Large intestine (tissue), 3 donors: Measurements from ENCODE around the gene TRAF3. TPM values are rescaled to one million over a fixed set of nuclear protein-coding genes. Genes with fewer than 3 reads are reported as not detected.
"Not testable (repeated sequence)": the region's sequence is repeated elsewhere in the genome, so short reads cannot be mapped to it uniquely, and the experiment has no call there.

Source experiments
- DNase-seq, 2 donors: peaks; one replicate each; pipeline versions ENCODE4 v3.0.0 to v3.0.0-alpha.2; 2013
- H3K27ac ChIP-seq: one replicate; pipeline ENCODE4 v1.5.1; 2013; ENCODE audit warnings: low read length
- H3K27me3 ChIP-seq: 2 replicates; pipeline ENCODE4 v1.6.1; 2013; ENCODE audit warnings: low read length; ENCODE audit not compliant: control insufficient read depth, insufficient read depth
- H3K36me3 ChIP-seq: 2 replicates; pipeline ENCODE4 v1.6.1; 2013; ENCODE audit warnings: low read length; ENCODE audit not compliant: control insufficient read depth, insufficient read depth
- H3K4me1 ChIP-seq: one replicate; pipeline ENCODE4 v1.6.1; 2013; ENCODE audit warnings: low read length; ENCODE audit not compliant: control insufficient read depth, insufficient read depth
- H3K4me3 ChIP-seq: one replicate; pipeline ENCODE4 v1.5.1; 2013; ENCODE audit warnings: low read length
- H3K9me3 ChIP-seq: one replicate; pipeline ENCODE4 v1.6.1; 2013; ENCODE audit warnings: mild to moderate bottlenecking, low read depth, low read length, moderate library complexity; ENCODE audit not compliant: control insufficient read depth
- WGBS: methylation state at CpG from one replicate; pipeline ENCODE4 v1.1.5; 2013; ENCODE audit warnings: low lambda C conversion rate; ENCODE audit not compliant: insufficient coverage; 5-methylcytosine and 5-hydroxymethylcytosine counted together
- polyA plus RNA-seq: library from polyadenylated mRNA; unstranded; fragments of 120-200 nt; gene quantifications from one replicate; pipeline ENCODE4 v1.2.1, GENCODE V29; 2013

The TRAF3 gene
- polyA plus RNA-seq, 1 donor: 16.3 TPM

GRCh38 chr14:102849526-102850379, 72.5 kb downstream of the TRAF3 start:
- peak overlapping the region; percentile 63 for H3K27ac ChIP-seq
- DNase-seq: peak; percentile 78 to 93
- no peaks in the 10 kb centered on the region for H3K27me3 ChIP-seq
- no peaks in the 10 kb centered on the region for H3K9me3 ChIP-seq
- H3K36me3 ChIP-seq: no peaks in the 10 kb centered on the region
- no peak overlapping the region for H3K4me3 ChIP-seq
- WGBS: 10% methylated on average over 2 of the region's 6 CpGs
- H3K4me1 ChIP-seq: peaks cover 28% of the 10 kb centered on the region

- no peak overlapping the region for H3K4me3 ChIP-seq
- H3K9me3 ChIP-seq: no peaks in the 10 kb centered on the region
- WGBS: no CpG with 5 or more reads among the region's 7 CpGs
- H3K36me3 ChIP-seq: no peaks in the 10 kb centered on the region
- H3K27ac ChIP-seq: no peak overlapping the region
- no peak for DNase-seq
- H3K4me1 ChIP-seq: peaks cover 20% of the 10 kb centered on the region
- no peaks in the 10 kb centered on the region for H3K27me3 ChIP-seq
These were observed 76.4 kb downstream of the TRAF3 start for GRCh38 chr14:102853648-102854047.

- Histone ChIP-seq H3K4me1 (peaks cover 15% of the 10 kb centered on the region), H3K4me3 (no peak overlapping the region), H3K27me3 (no peaks in the 10 kb centered on the region), H3K9me3 (no peaks in the 10 kb centered on the region), H3K27ac (no peak overlapping the region), H3K36me3 (no peaks in the 10 kb centered on the region)
- no peak for DNase-seq
- 94% methylated on average over 3 of the region's 4 CpGs for WGBS
These were observed 76.9 kb downstream of the TRAF3 start for GRCh38 chr14:102854091-102854703.

GRCh38 chr14:102856179-102856578, 78.9 kb downstream of the TRAF3 start:
- no peak for DNase-seq
- Histone ChIP-seq H3K4me3 (no peak overlapping the region), H3K27ac (no peak overlapping the region), H3K36me3 (no peaks in the 10 kb centered on the region), H3K27me3 (no peaks in the 10 kb centered on the region), H3K9me3 (no peaks in the 10 kb centered on the region), H3K4me1 (no peaks in the 10 kb centered on the region)
- no CpG with 5 or more reads among the region's 2 CpGs for WGBS

- no peak for DNase-seq
- no peaks in the 10 kb centered on the region for H3K36me3 ChIP-seq
- peaks cover 5% of the 10 kb centered on the region for H3K9me3 ChIP-seq
- H3K27ac ChIP-seq: no peak overlapping the region
- no peaks in the 10 kb centered on the region for H3K4me1 ChIP-seq
- no CpG with 5 or more reads among the region's 2 CpGs for WGBS
- no peak overlapping the region for H3K4me3 ChIP-seq
- no peaks in the 10 kb centered on the region for H3K27me3 ChIP-seq
These were observed 80.2 kb downstream of the TRAF3 start for GRCh38 chr14:102857444-102857843.

GRCh38 chr14:102859911-102860310, 82.7 kb downstream of the TRAF3 start:
- no CpG with 5 or more reads among the region's 1 CpG for WGBS
- no peak overlapping the region for H3K27ac ChIP-seq
- H3K4me3 ChIP-seq: no peak overlapping the region
- H3K9me3 ChIP-seq: peaks cover 8% of the 10 kb centered on the region
- peaks cover 4% of the 10 kb centered on the region for H3K36me3 ChIP-seq
- no peak for DNase-seq
- H3K27me3 ChIP-seq: no peaks in the 10 kb centered on the region
- no peaks in the 10 kb centered on the region for H3K4me1 ChIP-seq

- no peak for DNase-seq
- Histone ChIP-seq H3K27me3 (no peaks in the 10 kb centered on the region), H3K4me3 (no peak overlapping the region), H3K9me3 (peaks cover 8% of the 10 kb centered on the region), H3K4me1 (no peaks in the 10 kb centered on the region), H3K27ac (no peak overlapping the region), H3K36me3 (peaks cover 4% of the 10 kb centered on the region)
- 100% methylated on average over 1 of the region's 3 CpGs for WGBS
These were observed 85.0 kb downstream of the TRAF3 start for GRCh38 chr14:102862154-102862773.

- H3K36me3 ChIP-seq: peaks cover 4% of the 10 kb centered on the region
- peaks cover 3% of the 10 kb centered on the region for H3K4me1 ChIP-seq
- no CpG with 5 or more reads among the region's 3 CpGs for WGBS
- no peaks in the 10 kb centered on the region for H3K27me3 ChIP-seq
- H3K9me3 ChIP-seq: peaks cover 8% of the 10 kb centered on the region
- H3K27ac ChIP-seq: no peak overlapping the region
- DNase-seq: no peak
- H3K4me3 ChIP-seq: no peak overlapping the region
These were observed 86.1 kb downstream of the TRAF3 start for GRCh38 chr14:102863381-102863780.

- not testable (repeated sequence) for H3K9me3 ChIP-seq, H3K4me3 ChIP-seq
- no CpG with 5 or more reads among the region's 4 CpGs for WGBS
These were observed 88.7 kb downstream of the TRAF3 start for GRCh38 chr14:102865916-102866315.

GRCh38 chr14:102866982-102867761, 89.9 kb downstream of the TRAF3 start:
- Histone ChIP-seq H3K9me3 (peaks cover 10% of the 10 kb centered on the region), H3K4me1 (peaks cover 7% of the 10 kb centered on the region), H3K27ac (no peak overlapping the region), H3K27me3 (no peaks in the 10 kb centered on the region), H3K4me3 (no peak overlapping the region), H3K36me3 (peaks cover 26% of the 10 kb centered on the region)
- 71% methylated on average over 1 of the region's 9 CpGs for WGBS
- DNase-seq: no peak

More at GRCh38 chr14:102865916-102866315, 88.7 kb downstream of the TRAF3 start:
- not testable (repeated sequence) for H3K27me3 ChIP-seq, DNase-seq, H3K4me1 ChIP-seq, H3K27ac ChIP-seq
- peaks cover 15% of the 10 kb centered on the region for H3K36me3 ChIP-seq
